IMR-90 (cell line): Measurements from ENCODE around the gene SNRPA1. TPM values are rescaled to one million over a fixed set of nuclear protein-coding genes. Genes with fewer than 3 reads are reported as not detected.

ENCODE experiments used
- ATAC-seq: fragments of 200-7000 bp; cut with Tn5 transposase; 2 replicates; pipeline ENCODE4 v1.9.1; 2020; ENCODE audit warnings: low read depth, mild to moderate bottlenecking, moderate library complexity
- BruUV-seq: library from RNA; stranded (reverse); fragments of 400-500 nt; replicated peaks from 2 replicates; lab custom pipeline; 2021; lab: Mats Ljungman, UMichigan
- CTCF ChIA-PET: fragments of 300-600 bp; formaldehyde crosslinking; extraction: SDS; loops from one replicate; lab custom pipeline; 2021; ENCODE audit warnings: antibody characterized with exemption; lab: Yijun Ruan, JAX
- POLR2A ChIA-PET: fragments of 300-600 bp; sonication (Branson Sonifier 250); formaldehyde crosslinking; loops from one replicate; lab custom pipeline; 2022; ENCODE audit warnings: antibody characterized with exemption; ENCODE audit not compliant: unreplicated experiment; lab: Charles Lee
- DNase-seq: peaks from one replicate; pipeline ENCODE4 v3.0.0; 2013
- H2AFZ ChIP-seq: replicated peaks from 2 replicates; pipeline ENCODE3; 2013; ENCODE audit warnings: low read length, mild to moderate bottlenecking; ENCODE audit not compliant: poor library complexity
- H2AK5ac ChIP-seq: 2 replicates; pipeline ENCODE4 v1.6.1; 2013; ENCODE audit warnings: low read depth, low read length, inconsistent platforms
- H2AK9ac ChIP-seq: replicated peaks from 2 replicates; pipeline ENCODE3; 2013; ENCODE audit warnings: mild to moderate bottlenecking, low read depth, low read length, moderate library complexity; ENCODE audit not compliant: poor library complexity
- H2BK120ac ChIP-seq: 2 replicates; pipeline ENCODE4 v1.6.1; 2013; ENCODE audit warnings: low read depth, low read length, inconsistent platforms
- H2BK15ac ChIP-seq: 3 replicates; pipeline ENCODE4 v1.6.1; 2013; ENCODE audit warnings: low read depth, low read length, inconsistent platforms
- H2BK20ac ChIP-seq: 2 replicates; pipeline ENCODE4 v1.6.1; 2013; ENCODE audit warnings: low read depth, mild to moderate bottlenecking, inconsistent platforms, low read length, moderate library complexity
- H2BK5ac ChIP-seq: 2 replicates; pipeline ENCODE4 v1.6.1; 2013; ENCODE audit warnings: mild to moderate bottlenecking, low read depth, low read length, inconsistent platforms; ENCODE audit not compliant: poor library complexity, severe bottlenecking
- H3K14ac ChIP-seq: replicated peaks from 2 replicates; pipeline ENCODE4 v1.6.1; 2013; ENCODE audit warnings: low read depth, low read length, inconsistent platforms
- H3K18ac ChIP-seq: 2 replicates; pipeline ENCODE4 v1.6.1; 2013; ENCODE audit warnings: low read depth, low read length, control low read depth
- H3K23ac ChIP-seq: 2 replicates; pipeline ENCODE4 v1.6.1; 2013; ENCODE audit warnings: low read depth, low read length, inconsistent platforms
- H3K27ac ChIP-seq: 2 replicates; pipeline ENCODE4 v1.5.1; 2013; ENCODE audit warnings: mild to moderate bottlenecking, control low read depth, low read length; ENCODE audit not compliant: insufficient read depth
- H3K27me3 ChIP-seq: 2 replicates; pipeline ENCODE4 v1.6.1; 2013; ENCODE audit warnings: low read length; ENCODE audit not compliant: control insufficient read depth, insufficient read depth
- H3K36me3 ChIP-seq: 2 replicates; pipeline ENCODE4 v1.6.1; 2013; ENCODE audit warnings: low read length, mixed read lengths; ENCODE audit not compliant: control insufficient read depth, insufficient read depth
- H3K4ac ChIP-seq: 2 replicates; pipeline ENCODE4 v1.6.1; 2013; ENCODE audit warnings: low read depth, low read length, inconsistent platforms
- H3K4me1 ChIP-seq: 2 replicates; pipeline ENCODE4 v1.6.1; 2013; ENCODE audit warnings: low read length, mixed read lengths; ENCODE audit not compliant: control insufficient read depth, insufficient read depth
- H3K4me2 ChIP-seq: 2 replicates; pipeline ENCODE4 v1.6.1; 2013; ENCODE audit warnings: low read depth, mild to moderate bottlenecking, control low read depth, low read length, moderate library complexity
- H3K4me3 ChIP-seq: 2 replicates; pipeline ENCODE4 v1.5.1; 2013; ENCODE audit warnings: low read depth, mild to moderate bottlenecking, control low read depth, low read length, moderate library complexity; ENCODE audit not compliant: insufficient read depth
- H3K56ac ChIP-seq: 2 replicates; pipeline ENCODE4 v1.6.1; 2013; ENCODE audit warnings: low read length, inconsistent platforms; ENCODE audit not compliant: insufficient read depth; ENCODE audit errors: extremely low read depth
- H3K79me1 ChIP-seq, 2 experiments: 2 replicates each; pipeline ENCODE4 v1.6.1; 2013; ENCODE audit warnings: low read length in 2 of 2, inconsistent platforms in 1 of 2, low read depth in 1 of 2
- H3K9ac ChIP-seq: 2 replicates; pipeline ENCODE4 v1.6.1; 2013; ENCODE audit warnings: low read depth, low read length, control low read depth
- H3K9me1 ChIP-seq: 2 replicates; pipeline ENCODE4 v1.6.1; 2013; ENCODE audit warnings: low read length, inconsistent platforms; ENCODE audit not compliant: insufficient read depth
- H3K9me3 ChIP-seq: 2 replicates; pipeline ENCODE4 v1.6.1; 2013; ENCODE audit warnings: low read length; ENCODE audit not compliant: control insufficient read depth, insufficient read depth
- H4K20me1 ChIP-seq: 2 replicates; pipeline ENCODE4 v1.6.1; 2013; ENCODE audit warnings: low read length, inconsistent platforms; ENCODE audit not compliant: insufficient read depth
- H4K5ac ChIP-seq: 2 replicates; pipeline ENCODE4 v1.6.1; 2013; ENCODE audit warnings: mild to moderate bottlenecking, low read depth, low read length, control low read depth
- H4K8ac ChIP-seq, 2 experiments: 2 replicates each; pipeline ENCODE4 v1.6.1; 2013; ENCODE audit warnings: low read depth in 2 of 2, low read length in 2 of 2, control low read depth in 1 of 2, inconsistent platforms in 1 of 2
- H4K91ac ChIP-seq: 2 replicates; pipeline ENCODE4 v1.6.1; 2013; ENCODE audit warnings: low read depth, low read length, inconsistent platforms; ENCODE audit not compliant: insufficient read depth
- BHLHE40 ChIP-seq: fragments of 150-350 bp; IDR thresholded peaks from 2 replicates; pipeline ENCODE4 v1.6.1; 2016; ENCODE audit warnings: mild to moderate bottlenecking, low read depth, low read length
- CEBPB ChIP-seq: IDR thresholded peaks from 2 replicates; pipeline ENCODE4 v1.6.1; 2012; ENCODE audit warnings: low read depth, low read length, improper control_type of control experiment
- ELK1 ChIP-seq: fragments of 150-350 bp; IDR thresholded peaks from 2 replicates; pipeline ENCODE4 v1.6.1; 2016; ENCODE audit warnings: low read depth, mild to moderate bottlenecking, low read length, moderate library complexity, borderline replicate concordance
- FOS ChIP-seq: fragments of 150-350 bp; IDR thresholded peaks from 2 replicates; pipeline ENCODE4 v1.6.1; 2016; ENCODE audit warnings: low read depth, low read length
- MAFK ChIP-seq: IDR thresholded peaks from 2 replicates; pipeline ENCODE4 v1.6.1; 2012; ENCODE audit warnings: low read depth, low read length, improper control_type of control experiment
- MAZ ChIP-seq: IDR thresholded peaks from 2 replicates; pipeline ENCODE4 v1.6.1; 2012; ENCODE audit warnings: low read depth, mild to moderate bottlenecking, low read length, improper control_type of control experiment, moderate library complexity, borderline replicate concordance
- MXI1 ChIP-seq: IDR thresholded peaks from 2 replicates; pipeline ENCODE4 v1.6.1; 2012; ENCODE audit warnings: low read depth, mild to moderate bottlenecking, low read length, moderate library complexity, borderline replicate concordance
- POLR2A ChIP-seq: IDR thresholded peaks from 2 replicates; pipeline ENCODE4 v1.6.1; 2012; ENCODE audit warnings: mild to moderate bottlenecking, low read depth, low read length
- RAD21 ChIP-seq: IDR thresholded peaks from 2 replicates; pipeline ENCODE4 v1.6.1; 2012; ENCODE audit warnings: low read length, improper control_type of control experiment
- RFX5 ChIP-seq: IDR thresholded peaks from 2 replicates; pipeline ENCODE4 v1.8.0; 2012; ENCODE audit warnings: low read depth, mild to moderate bottlenecking, low read length, moderate library complexity
- WGBS, 2 experiments: methylation state at CpG; one replicate each; pipeline versions ENCODE4 v1.1.5 to v1.1.7; 2013; ENCODE audit warnings: missing lambda C conversion rate in 2 of 2; ENCODE audit not compliant: insufficient read length in 1 of 2; ENCODE audit errors: extremely low coverage in 2 of 2; 5-methylcytosine and 5-hydroxymethylcytosine counted together
- dilution Hi-C: fragments of 300-500 bp; cut with HindIII; formaldehyde crosslinking; loops from one replicate; pipeline ENCODE4 v1.14.3; 2018; ENCODE audit warnings: low sequenced_read_pairs; ENCODE audit not compliant: unreplicated experiment
- in situ Hi-C: fragments of 300-500 bp; cut with MboI; formaldehyde crosslinking; loops from 3 replicates; pipeline ENCODE4 v1.14.3; 2019; ENCODE audit warnings: low sequenced_read_pairs, inconsistent platforms, mixed read lengths
- intact Hi-C: fragments of 100-400 bp; cut with micrococcal nuclease; formaldehyde crosslinking; loops from 2 replicates; pipeline ENCODE4 v1.10.0; 2022
- polyA plus RNA-seq, 3 experiments: library from polyadenylated mRNA; depleted of rRNA; stranded (reverse); fragments of >200 nt; gene quantifications; 2 replicates each; pipeline ENCODE4 v1.2.3, GENCODE V29; 2012; ENCODE audit warnings: low replicate concordance in 1 of 3
- total RNA-seq: library from RNA; depleted of rRNA; stranded (reverse); fragments of >200 nt; gene quantifications from 2 replicates; pipeline ENCODE4 v1.2.3, GENCODE V29; 2012
- TF ChIP-seq, protein P1 (sequence below): fragments of 150-350 bp; IDR thresholded peaks from 2 replicates; pipeline ENCODE4 v1.6.1; 2017; ENCODE audit warnings: mild to moderate bottlenecking, antibody characterized with exemption, low read length, low read depth

SNRPA1 gene
- total and polyA plus RNA-seq, 2 of the 4 experiments (the other 2 are of a cell fraction) = 37.1 to 79.9 TPM

GRCh38 chr15:101322016-101322695 is 27.1 kb upstream of the SNRPA1 start:
- no peak overlapping the region for H2BK5ac ChIP-seq
- no peak overlapping the region for H3K4me2 ChIP-seq
- H3K27me3 ChIP-seq = peaks cover 45% of the 10 kb centered on the region
- no peak overlapping the region for H4K8ac ChIP-seq
- no TSS peak for BruUV-seq
- no peaks in the 10 kb centered on the region for H4K20me1 ChIP-seq
- ATAC-seq (no peak), DNase-seq (no peak)
- no peaks in the 10 kb centered on the region for H3K4me1 ChIP-seq
- H3K56ac ChIP-seq = no peak overlapping the region
- no peak for TF ChIP-seq POLR2A
- TF ChIP-seq MAZ = no peak
- TF ChIP-seq RFX5 = no peak
- TF ChIP-seq CEBPB = no peak
- no peak for TF ChIP-seq MAFK
- no peak for TF ChIP-seq FOS
- no peak for TF ChIP-seq RAD21
- TF ChIP-seq, protein P1, sequence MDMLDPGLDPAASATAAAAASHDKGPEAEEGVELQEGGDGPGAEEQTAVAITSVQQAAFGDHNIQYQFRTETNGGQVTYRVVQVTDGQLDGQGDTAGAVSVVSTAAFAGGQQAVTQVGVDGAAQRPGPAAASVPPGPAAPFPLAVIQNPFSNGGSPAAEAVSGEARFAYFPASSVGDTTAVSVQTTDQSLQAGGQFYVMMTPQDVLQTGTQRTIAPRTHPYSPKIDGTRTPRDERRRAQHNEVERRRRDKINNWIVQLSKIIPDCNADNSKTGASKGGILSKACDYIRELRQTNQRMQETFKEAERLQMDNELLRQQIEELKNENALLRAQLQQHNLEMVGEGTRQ = no peak
- no peak for TF ChIP-seq BHLHE40
- TF ChIP-seq ELK1 = no peak
- TF ChIP-seq MXI1 = no peak
- H2BK20ac ChIP-seq = no peak overlapping the region
- H3K9ac ChIP-seq = no peak overlapping the region
- no peak overlapping the region for H2BK15ac ChIP-seq
- no peak overlapping the region for H3K4ac ChIP-seq
- CTCF ChIA-PET = interaction anchor here (0.5 kb wide), 1 partner anchor 20 kb away, joined by 4 read pairs; no protein-coding TSS in a partner anchor
- H3K14ac ChIP-seq = no peak overlapping the region
- no peak overlapping the region for H4K91ac ChIP-seq
- H4K5ac ChIP-seq = no peak overlapping the region
- H3K27ac ChIP-seq = no peak overlapping the region
- intact Hi-C loops = no loop called here
- H3K4me3 ChIP-seq = no peak overlapping the region
- H3K23ac ChIP-seq = no peak overlapping the region
- H3K9me1 ChIP-seq = no peaks in the 10 kb centered on the region
- H2AFZ ChIP-seq = no peak overlapping the region
- in situ Hi-C loops = no loop called here
- H2AK9ac ChIP-seq = no peak overlapping the region
- 55% methylated on average over 6 of the region's 21 CpGs; no CpG with 5 or more reads in 1 of the 2 experiments for WGBS, 2 experiments
- POLR2A ChIA-PET = no interaction called here
- H2AK5ac ChIP-seq = no peak overlapping the region
- H3K18ac ChIP-seq = no peak overlapping the region
- H2BK120ac ChIP-seq = no peak overlapping the region
- no peaks in the 10 kb centered on the region for H3K79me1 ChIP-seq
- no peaks in the 10 kb centered on the region for H3K36me3 ChIP-seq
- dilution Hi-C loops = no loop called here
- H3K9me3 ChIP-seq = no peaks in the 10 kb centered on the region
